Erythroblast (primary cell): ENCODE data around the gene ANO10.
"Not testable (repeated sequence)": the region's sequence is repeated elsewhere in the genome, so short reads cannot be mapped to it uniquely, and the experiment has no call there.

Source experiments
- DNase-seq, 2 experiments: peaks; one replicate each; lab custom pipeline; 2025; lab: John Stamatoyannopoulos, UW
- GATA1 ChIP-seq: IDR thresholded peaks from 2 replicates; pipeline ENCODE4 v1.6.1; 2011; ENCODE audit warnings: low read depth, mild to moderate bottlenecking, control low read depth, low read length, moderate library complexity
- POLR2A ChIP-seq: IDR thresholded peaks from 2 replicates; pipeline ENCODE4 v1.6.1; 2011; ENCODE audit warnings: mild to moderate bottlenecking, low read length

Gene ANO10

GRCh38 chr3:43581343-43581742, 40.5 kb downstream of the ANO10 start:
- TF ChIP-seq GATA1 (no peak), POLR2A (no peak)
- DNase-seq = no peak

DNA sequence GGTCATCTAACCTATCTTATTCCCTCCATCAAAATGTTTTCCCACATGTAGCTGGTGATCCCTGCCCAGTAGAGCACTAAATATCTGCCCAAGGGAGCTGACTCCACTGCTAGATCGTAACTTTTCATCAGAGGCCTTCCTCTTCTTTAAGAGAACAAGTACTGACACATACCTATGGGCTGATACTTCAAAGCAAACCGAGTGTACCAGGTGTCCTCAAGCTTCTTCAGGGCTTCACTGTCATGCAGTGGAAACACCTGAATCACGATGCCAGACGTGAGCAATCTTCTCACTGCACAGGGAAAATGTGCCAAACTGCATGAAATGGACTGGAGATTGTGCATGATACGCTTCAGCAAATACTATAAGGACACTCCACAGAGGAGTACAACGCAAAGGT, 41.6 kb downstream of the ANO10 start:
- DNase-seq = no peak
- TF ChIP-seq GATA1 (no peak), POLR2A (no peak)

- no peak for DNase-seq
- TF ChIP-seq GATA1 = no peak
Measured at GRCh38 chr3:43573576-43573975, 48.2 kb downstream of the ANO10 start.

- not testable (repeated sequence) for DNase-seq
Measured at GRCh38 chr3:43565661-43566341, 56.0 kb downstream of the ANO10 start.

GRCh38 chr3:43559961-43560360, 61.9 kb downstream of the ANO10 start:
- TF ChIP-seq POLR2A (no peak), GATA1 (no peak)
- DNase-seq = no peak

DNA sequence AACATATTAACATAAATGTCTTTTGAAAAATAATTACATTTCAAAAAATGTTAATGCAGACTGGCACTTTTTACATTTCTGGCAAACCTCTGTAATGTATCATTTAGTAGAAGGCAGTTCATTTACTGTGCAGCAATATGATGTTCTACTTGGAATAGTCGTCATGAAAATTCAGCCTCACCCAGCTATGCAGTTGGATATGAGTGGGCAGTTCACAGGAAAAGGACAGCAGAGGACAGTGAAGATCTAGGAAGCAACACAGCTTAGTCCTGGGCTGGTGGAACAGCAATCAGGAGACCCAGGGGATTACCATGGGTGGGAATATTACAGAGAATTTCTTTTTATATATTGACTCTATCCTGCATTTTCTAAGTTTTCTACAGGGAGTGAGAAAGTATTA, 63.6 kb downstream of the ANO10 start:
- DNase-seq = no peak
- TF ChIP-seq GATA1 (no peak), POLR2A (no peak)

DNA sequence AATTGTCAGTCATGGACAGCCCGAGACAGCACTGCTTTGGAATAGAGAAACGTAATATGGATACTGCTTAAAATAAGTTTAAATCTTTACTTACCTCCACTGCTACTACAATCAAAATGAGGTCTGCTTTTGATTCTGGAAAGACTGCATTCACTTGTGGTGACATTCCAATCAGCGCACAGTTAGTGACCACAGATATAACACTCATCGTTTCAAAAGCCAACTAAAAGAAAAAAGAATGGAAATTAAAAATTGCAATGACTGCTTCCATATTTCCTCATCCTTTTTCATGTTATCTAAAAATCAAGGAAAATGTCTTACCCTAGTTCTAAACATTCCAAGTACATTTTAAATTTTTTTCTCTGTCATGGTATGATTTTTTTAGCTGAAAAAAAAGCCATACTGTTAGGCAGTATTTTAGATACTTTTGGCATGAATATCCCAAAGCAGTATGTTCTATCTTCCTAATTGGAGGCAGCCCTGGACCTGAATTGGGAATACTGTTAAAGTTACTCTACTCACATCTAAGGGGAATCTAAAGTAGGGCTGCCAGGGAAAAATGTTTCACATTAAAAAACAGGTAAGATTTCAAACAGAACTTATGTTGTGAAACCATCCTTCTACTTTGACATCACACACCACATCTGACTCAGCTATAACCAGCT, 72.1 kb downstream of the ANO10 start:
- no peak for TF ChIP-seq GATA1
- TF ChIP-seq POLR2A = no peak
- DNase-seq = no peak

DNA sequence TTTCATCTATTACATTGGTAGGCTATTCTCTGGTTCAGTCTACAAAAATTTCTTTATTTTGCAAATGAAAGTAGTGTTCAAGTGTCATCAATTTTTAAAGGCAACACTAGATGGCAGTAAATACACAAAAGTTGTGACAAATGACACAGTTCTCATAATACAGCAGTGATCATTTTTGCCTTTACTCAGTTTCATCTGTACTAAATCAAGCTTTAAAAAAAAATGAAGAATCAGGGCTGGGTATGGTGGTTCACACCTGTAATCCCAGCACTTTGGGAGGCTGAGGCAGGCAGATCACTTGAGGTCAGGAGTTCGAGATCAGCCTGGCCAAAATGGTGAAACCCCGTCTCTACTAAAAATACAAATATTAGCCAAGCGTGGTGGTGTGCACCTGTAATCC, 77.5 kb downstream of the ANO10 start:
- peak; percentile 66 to 80 for DNase-seq

DNA sequence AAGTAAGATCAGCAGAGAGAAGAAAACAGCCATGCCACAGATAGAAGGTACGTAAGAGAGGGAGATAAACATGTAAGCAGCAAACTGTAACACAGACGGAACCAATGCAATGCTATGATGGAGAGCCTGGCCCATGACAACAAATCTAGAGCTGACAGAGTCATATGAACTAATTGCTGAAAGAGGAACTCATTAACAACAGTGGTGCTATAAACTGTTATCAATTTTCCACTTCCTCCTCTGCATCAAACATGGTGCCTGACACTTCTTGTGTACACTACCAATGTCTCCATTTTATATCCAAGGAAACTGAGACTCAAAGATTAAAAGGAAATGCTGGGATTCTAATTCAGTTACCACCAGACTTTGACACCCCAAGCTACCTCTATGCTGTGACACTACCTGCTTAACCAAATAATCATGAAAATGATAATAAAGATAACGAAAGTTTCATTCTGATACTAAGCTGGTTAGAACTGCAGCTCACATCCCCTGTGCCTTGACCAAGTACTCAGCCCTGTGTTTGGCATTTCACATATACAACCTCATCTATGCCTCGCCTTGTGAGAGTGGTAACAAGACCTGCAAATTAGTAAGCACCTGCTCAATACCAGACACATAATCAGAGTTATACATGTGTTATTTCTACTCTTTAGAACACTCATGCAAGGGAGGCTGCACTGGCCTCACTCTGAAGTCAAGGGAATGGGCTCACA, 79.3 kb downstream of the ANO10 start:
- DNase-seq = no peak
- TF ChIP-seq GATA1 = no peak
- TF ChIP-seq POLR2A = no peak

DNA sequence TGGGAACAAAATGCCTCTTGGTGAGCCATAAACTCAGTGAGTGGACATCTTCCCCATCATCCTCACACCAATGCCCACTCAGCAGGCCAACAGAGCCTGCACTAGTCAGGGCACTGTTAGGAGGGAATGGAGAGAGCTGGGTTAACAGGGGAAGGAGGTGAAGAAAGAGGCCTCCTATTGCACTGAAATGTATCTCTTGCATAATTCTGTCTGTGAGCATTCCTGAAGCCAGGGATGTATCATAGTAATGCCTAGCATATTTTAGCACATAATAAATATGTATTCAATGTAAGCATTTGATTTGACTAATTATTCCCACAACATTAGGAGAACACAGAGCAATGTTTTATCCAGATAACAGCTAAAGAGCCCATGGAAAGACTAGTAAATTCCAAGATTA, 81.2 kb downstream of the ANO10 start:
- TF ChIP-seq GATA1 = no peak
- TF ChIP-seq POLR2A = no peak
- no peak for DNase-seq

- DNase-seq = no peak
- TF ChIP-seq POLR2A (no peak), GATA1 (no peak)
Measured at GRCh38 chr3:43539321-43539720, 82.5 kb downstream of the ANO10 start.

DNA sequence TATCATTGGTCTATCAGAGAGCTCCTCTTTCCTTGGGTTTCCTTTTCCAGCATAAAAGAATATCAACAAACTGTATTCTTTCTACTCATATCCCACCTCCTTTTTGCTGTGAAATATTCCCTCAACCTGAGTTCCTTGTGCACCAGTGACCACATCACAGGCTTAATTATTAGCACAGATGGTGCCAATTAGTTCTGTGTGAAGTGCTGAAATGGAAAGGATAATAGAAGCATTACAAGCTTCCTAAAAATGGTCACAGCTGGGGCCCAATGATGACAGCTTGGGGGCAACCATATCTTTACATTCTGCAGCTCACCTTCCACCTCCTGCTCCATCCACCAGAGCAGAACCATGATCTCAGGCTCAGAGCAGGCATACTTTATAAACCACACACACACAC, 84.6 kb downstream of the ANO10 start:
- no peak for DNase-seq
- TF ChIP-seq POLR2A (no peak), GATA1 (no peak)

DNA sequence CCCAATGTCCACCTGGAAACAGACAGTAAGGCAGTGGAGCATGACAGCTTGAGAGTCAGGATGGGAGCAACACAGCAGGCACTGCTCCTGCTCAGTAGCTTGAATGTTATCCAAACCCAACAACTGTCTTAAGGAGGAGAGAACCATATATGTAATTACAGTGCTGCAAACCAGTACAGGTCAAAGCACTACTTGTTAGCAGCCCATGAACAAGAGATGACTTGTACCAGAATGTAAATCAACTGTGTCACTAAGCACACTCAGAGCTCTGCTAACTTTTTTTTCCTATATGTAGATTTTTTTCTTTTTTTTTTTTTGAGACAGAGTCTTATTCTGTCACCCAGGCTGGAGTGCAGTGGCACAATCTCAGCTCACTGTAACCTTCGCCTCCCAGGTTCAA, 87.1 kb downstream of the ANO10 start:
- no peak for TF ChIP-seq POLR2A
- no peak for TF ChIP-seq GATA1
- DNase-seq = no peak

DNA sequence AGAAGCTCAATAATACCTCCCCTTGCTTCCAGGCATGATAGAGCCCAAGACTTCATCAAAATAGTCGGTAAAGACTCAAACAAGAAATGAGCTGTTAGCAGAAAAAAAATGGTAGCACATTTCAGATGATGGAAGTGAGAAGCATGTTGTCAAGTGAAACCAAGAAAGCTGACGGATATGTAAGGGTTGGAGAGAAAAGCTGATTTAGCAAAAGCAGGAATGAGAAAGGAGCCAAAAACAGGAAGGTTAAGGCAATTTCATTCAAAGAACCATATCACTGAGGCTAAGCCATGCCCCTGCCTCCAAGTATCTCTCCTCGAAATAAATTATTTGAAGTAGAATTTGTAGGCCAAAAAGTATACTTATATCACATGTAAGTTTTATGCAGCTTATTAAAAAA, 88.8 kb downstream of the ANO10 start:
- TF ChIP-seq POLR2A (no peak), GATA1 (no peak)
- no peak for DNase-seq
